ENCODE measurements around the gene PLRG1. TPM values are rescaled to one million over a fixed set of nuclear protein-coding genes. Genes with fewer than 3 reads are reported as not detected.
"Not testable (repeated sequence)": the region's sequence is repeated elsewhere in the genome, so short reads cannot be mapped to it uniquely, and the experiment has no call there.

PLRG1 gene
- total RNA-seq: 10 to 100 TPM; 23.4 to 68.5 (median 42.4) TPM

GRCh38 chr4:154549894-154550790 is at the start of gene PLRG1:
PLRG1 (minus strand) TSS chr4:154550400; CDS start chr4:154550308, 92 bp downstream.
- Histone ChIP-seq H3K9me3 (no peaks in the 10 kb centered on the region), H3K27ac (peak within 1 kb of the TSS; percentile 70 to 75 (median 74)), H3K4me1 (peaks cover 0 to 20% (median 3%) of the 10 kb centered on the region in 4 donors), H3K27me3 (no peaks in the 10 kb centered on the region), H3K4me3 (peak within 1 kb of the TSS; percentile 66 to 75 (median 74)), H3K36me3 (peaks cover 0 to 26% (median 0%) of the 10 kb centered on the region in 3 donors)
- peak; percentile 95 to 98 (median 96) for DNase-seq
- TF ChIP-seq CTCF (IDR thresholded peaks at IDR 0.05): peak; percentile 14 to 63 (median 40)
- TF ChIP-seq POLR2A (IDR thresholded peaks at IDR 0.05): peak; percentile 38 to 68

- no peaks in the 10 kb centered on the region for H3K27me3 ChIP-seq
- DNase-seq: no peak
- no peak for TF ChIP-seq CTCF (IDR thresholded peaks at IDR 0.05)
- TF ChIP-seq POLR2A (IDR thresholded peaks at IDR 0.05): no peak
- no peaks in the 10 kb centered on the region for H3K4me1 ChIP-seq
- H3K9me3 ChIP-seq: no peaks in the 10 kb centered on the region
- no peaks in the 10 kb centered on the region for H3K36me3 ChIP-seq
- H3K27ac ChIP-seq: no peak overlapping the region
- no peak overlapping the region for H3K4me3 ChIP-seq
Measured at GRCh38 chr4:154597798-154598774, 47.9 kb upstream of the PLRG1 start.

GRCh38 chr4:154597281-154597680 is 47.1 kb upstream of the PLRG1 start:
- H3K9me3 ChIP-seq, DNase-seq, H3K27me3 ChIP-seq, H3K4me3 ChIP-seq, H3K36me3 ChIP-seq, H3K27ac ChIP-seq, H3K4me1 ChIP-seq: not testable (repeated sequence)

- TF ChIP-seq CTCF (IDR thresholded peaks at IDR 0.05) (no peak), POLR2A (IDR thresholded peaks at IDR 0.05) (no peak)
- Histone ChIP-seq H3K36me3 (no peaks in the 10 kb centered on the region), H3K9me3 (no peaks in the 10 kb centered on the region), H3K27ac (no peak overlapping the region), H3K27me3 (no peaks in the 10 kb centered on the region), H3K4me1 (no peaks in the 10 kb centered on the region), H3K4me3 (no peak overlapping the region)
- DNase-seq: no peak
Measured at GRCh38 chr4:154595807-154596206, 45.6 kb upstream of the PLRG1 start.

GRCh38 chr4:154594343-154594742 is 44.1 kb upstream of the PLRG1 start:
- not testable (repeated sequence) for H3K4me1 ChIP-seq, H3K4me3 ChIP-seq, H3K27me3 ChIP-seq, H3K36me3 ChIP-seq, DNase-seq, H3K9me3 ChIP-seq, H3K27ac ChIP-seq

GRCh38 chr4:154593868-154594267 is 43.7 kb upstream of the PLRG1 start:
- Histone ChIP-seq H3K36me3 (no peaks in the 10 kb centered on the region), H3K4me1 (no peaks in the 10 kb centered on the region), H3K9me3 (no peaks in the 10 kb centered on the region), H3K27ac (no peak overlapping the region), H3K4me3 (no peak overlapping the region), H3K27me3 (no peaks in the 10 kb centered on the region)
- DNase-seq: no peak
- TF ChIP-seq CTCF (IDR thresholded peaks at IDR 0.05): no peak
- no peak for TF ChIP-seq POLR2A (IDR thresholded peaks at IDR 0.05)
